Activated CD4-positive, alpha-beta T cell treated with anti-CD3 and anti-CD28 coated beads for 4 hours (primary cell): ENCODE measurements around the gene TRANK1.
"Not testable (repeated sequence)": the region's sequence is repeated elsewhere in the genome, so short reads cannot be mapped to it uniquely, and the experiment has no call there.

Experiments used
- DNase-seq, 2 donors: peaks; one replicate each; pipeline ENCODE4 v3.0.0-alpha.2; 2020

Gene TRANK1

GRCh38 chr3:36911990-36912804 lies 32.7 kb downstream of the TRANK1 start:
- peak; percentile 32 to 37 for DNase-seq

- no peak for DNase-seq
Measured at GRCh38 chr3:36909666-36910065, 35.2 kb downstream of the TRANK1 start.

GRCh38 chr3:36909181-36909580 lies 35.7 kb downstream of the TRANK1 start:
- no peak for DNase-seq

- DNase-seq: no peak
Measured at GRCh38 chr3:36908647-36909180, 36.1 kb downstream of the TRANK1 start.

GRCh38 chr3:36907911-36908646 lies 36.8 kb downstream of the TRANK1 start:
- peak; percentile 55 to 61 for DNase-seq

- DNase-seq: no peak
Measured at GRCh38 chr3:36906504-36907149, 38.2 kb downstream of the TRANK1 start.

- no peak for DNase-seq
Measured at GRCh38 chr3:36905545-36905944, 39.3 kb downstream of the TRANK1 start.

GRCh38 chr3:36904641-36905040 lies 40.2 kb downstream of the TRANK1 start:
- DNase-seq: no peak

GRCh38 chr3:36904065-36904464 lies 40.8 kb downstream of the TRANK1 start:
- not testable (repeated sequence) for DNase-seq

GRCh38 chr3:36903119-36903882 lies 41.6 kb downstream of the TRANK1 start:
- DNase-seq: no peak

GRCh38 chr3:36901588-36901987 lies 43.3 kb downstream of the TRANK1 start:
- DNase-seq: no peak

GRCh38 chr3:36900474-36901443 lies 44.1 kb downstream of the TRANK1 start:
- DNase-seq: no peak

- DNase-seq: no peak
Measured at GRCh38 chr3:36895496-36896409, 49.1 kb downstream of the TRANK1 start.

- DNase-seq: no peak
Measured at GRCh38 chr3:36894914-36895313, 49.9 kb downstream of the TRANK1 start.

- DNase-seq: no peak
Measured at GRCh38 chr3:36893826-36894225, 51.0 kb downstream of the TRANK1 start.

GRCh38 chr3:36893137-36893557 lies 51.7 kb downstream of the TRANK1 start:
- peak; percentile 43 to 47 for DNase-seq

- no peak for DNase-seq
Measured at GRCh38 chr3:36892457-36893136, 52.3 kb downstream of the TRANK1 start.

GRCh38 chr3:36891701-36892160 lies 53.1 kb downstream of the TRANK1 start:
- DNase-seq: no peak

GRCh38 chr3:36891097-36891496 lies 53.8 kb downstream of the TRANK1 start:
- DNase-seq: not testable (repeated sequence)
